DMS153 treated with DMSO at 0.1 percent for 48 hours (cell line): ENCODE measurements around the gene TRDN.
"Not testable (repeated sequence)": the region's sequence is repeated elsewhere in the genome, so short reads cannot be mapped to it uniquely, and the experiment has no call there.

Experiments
- DNase-seq: peaks from one replicate; lab custom pipeline; 2025; ENCODE audit not compliant: unreplicated experiment; lab: John Stamatoyannopoulos, UW

TRDN gene

DNA sequence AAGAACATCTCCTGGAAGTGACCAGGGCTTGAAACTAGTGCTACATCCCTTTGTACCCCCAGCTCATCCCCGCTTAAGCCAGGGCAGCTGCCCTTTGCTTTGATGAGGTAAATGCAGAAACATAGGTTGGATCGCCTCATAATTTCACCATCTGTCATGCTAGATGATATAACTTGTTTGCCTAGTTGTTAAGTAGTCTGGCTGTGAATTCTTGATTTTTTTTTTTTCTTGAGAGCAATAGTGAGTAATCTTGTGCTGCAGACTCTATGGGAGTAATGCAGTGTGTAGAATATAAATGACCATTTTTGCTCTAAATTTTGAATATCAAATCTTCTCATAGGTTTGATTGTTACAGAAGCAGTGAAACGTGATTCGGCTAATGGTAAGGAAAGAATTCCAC lies 4.1 kb downstream of the TRDN start:
- no peak for DNase-seq

DNA sequence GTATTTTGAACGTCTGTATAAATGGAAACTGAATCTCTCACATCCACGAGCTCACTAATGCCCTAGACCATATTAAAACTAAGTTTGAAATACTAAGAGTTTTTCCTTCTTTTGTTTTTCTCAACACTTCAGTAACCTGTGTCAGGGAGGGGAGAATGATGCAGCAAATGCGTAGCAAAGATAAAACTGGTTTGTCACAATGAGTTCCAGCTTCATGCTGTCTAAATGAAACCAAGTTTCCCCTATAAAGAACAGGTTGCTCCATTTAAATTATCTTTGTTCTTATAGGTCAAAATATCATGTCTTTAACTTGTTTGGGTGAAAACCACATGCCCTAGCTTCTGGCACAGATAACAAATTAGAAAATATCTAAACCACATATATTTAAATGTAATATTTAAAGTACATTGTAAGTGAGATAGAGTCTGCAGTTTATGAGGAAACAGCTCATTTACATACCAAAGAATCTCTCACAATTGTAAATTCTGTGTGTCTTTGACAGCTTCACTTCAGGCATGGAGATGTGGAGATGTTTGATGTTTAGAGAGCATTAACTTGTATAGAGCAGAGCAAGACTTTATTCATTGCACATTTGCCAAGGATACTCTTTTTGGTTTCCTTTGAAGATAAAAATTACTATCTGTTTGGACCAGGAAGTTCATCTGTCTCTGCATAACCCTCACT lies 7.3 kb downstream of the TRDN start:
- DNase-seq = no peak

DNA sequence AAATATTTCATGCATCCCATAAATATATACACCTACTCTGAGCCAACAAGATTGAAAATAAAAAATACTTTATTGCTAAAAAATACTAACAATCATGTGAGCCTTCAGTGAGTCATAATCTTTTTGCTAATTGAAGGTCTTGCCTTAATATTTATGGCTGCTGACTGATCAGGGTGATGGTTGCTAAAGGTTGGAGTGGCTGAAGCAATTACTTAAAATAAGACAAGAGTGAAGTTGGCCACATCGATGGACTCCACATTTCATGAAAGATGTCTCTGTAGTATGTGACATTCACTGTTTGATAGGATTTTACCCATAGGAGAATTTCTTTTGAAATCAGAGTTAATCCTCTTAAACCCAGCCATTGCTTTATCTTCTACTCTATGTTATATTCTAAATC lies 11.1 kb downstream of the TRDN start:
- DNase-seq = no peak

DNA sequence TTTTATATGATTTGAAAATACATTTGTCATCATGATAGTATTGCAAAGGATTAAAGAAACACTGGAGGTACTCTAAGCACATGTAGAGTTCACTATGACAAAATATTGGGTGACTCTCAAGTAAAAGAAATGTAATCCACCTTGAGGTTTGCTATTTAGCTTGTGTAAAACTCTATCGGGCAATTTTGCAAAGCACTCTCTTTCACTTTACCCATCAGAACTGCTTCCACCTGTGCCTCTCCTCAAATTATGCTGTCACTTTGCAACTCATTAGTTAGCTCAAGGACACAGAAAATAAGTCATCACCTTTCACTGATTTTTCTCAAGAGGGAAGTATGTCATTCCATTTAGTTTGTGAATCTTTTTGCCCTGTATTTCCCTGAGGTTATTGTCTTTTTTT lies 14.0 kb downstream of the TRDN start:
- no peak for DNase-seq

DNA sequence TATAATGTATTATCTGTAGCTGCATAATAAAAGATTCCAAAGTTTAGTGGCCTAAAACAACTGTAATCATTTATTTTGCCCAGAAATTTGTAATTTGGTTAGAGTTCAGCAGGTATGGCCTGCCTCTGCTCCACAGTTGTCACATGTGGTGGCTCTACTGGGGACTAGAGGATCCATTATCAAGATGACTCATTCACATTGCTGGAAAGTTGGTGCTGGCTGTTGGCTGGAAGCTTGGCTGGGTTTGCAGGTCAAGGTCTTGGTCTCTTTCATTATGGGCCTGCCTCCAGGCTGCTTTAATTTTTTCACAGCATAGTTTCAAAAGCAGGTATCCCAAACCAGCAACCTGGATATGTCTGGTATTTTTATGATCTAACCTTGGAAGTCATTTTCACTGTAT lies 17.6 kb downstream of the TRDN start:
- DNase-seq = no peak

DNA sequence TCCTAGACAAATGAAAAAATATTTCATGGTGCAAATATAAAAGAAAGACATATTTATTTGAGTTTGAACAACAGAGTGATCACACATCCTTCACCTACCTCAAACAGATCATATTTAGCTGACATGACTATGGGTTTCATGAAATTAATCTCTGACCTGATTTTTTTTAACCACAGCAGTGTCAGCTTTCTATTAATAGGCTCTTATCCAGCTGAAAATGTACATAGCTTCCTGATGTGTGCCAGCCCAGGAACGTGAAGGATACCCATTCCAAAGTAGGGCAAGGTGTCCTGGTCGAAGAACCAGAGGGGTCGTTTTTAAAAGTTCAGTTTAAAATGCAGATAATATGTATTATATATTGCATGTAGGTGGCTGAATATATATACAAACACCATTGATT lies 19.8 kb downstream of the TRDN start:
- no peak for DNase-seq

DNA sequence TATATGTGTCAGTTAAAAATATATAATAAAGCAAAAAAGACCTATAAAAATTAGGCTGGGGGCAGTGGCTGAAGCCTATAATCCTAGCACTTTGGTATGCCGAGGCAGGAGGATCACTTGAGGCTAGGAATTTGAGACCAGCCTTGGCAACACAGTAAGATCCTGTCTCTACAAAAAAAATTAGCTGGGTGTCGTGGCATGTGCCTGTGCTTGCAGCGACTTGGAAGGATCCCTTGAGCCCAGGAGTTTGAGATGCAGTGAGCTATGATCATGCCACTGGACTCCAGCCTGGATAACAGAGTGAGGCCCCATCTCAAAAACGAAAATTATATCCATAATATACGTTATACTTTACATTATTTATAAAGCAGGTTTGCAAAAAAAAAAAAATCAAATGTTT lies 20.7 kb downstream of the TRDN start:
- DNase-seq = no peak

DNA sequence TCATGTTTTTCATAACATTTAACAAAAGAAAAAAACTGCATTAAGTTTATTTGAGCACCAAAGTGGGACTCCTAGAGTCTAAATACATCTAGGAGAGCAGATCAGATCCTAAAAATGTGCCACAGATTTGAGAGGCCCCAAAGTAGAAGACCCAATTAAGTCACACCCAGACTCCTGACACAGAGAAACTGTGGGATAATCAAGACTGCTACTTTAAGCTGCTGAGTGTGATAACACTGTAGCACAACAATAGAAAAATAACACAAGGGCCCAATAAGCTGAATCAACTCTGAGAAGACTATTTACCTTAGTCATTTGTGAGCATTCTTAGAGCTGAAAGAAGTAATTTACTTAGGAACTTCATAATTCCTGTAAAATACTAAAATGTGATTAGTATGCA lies 26.0 kb downstream of the TRDN start:
- no peak for DNase-seq

DNA sequence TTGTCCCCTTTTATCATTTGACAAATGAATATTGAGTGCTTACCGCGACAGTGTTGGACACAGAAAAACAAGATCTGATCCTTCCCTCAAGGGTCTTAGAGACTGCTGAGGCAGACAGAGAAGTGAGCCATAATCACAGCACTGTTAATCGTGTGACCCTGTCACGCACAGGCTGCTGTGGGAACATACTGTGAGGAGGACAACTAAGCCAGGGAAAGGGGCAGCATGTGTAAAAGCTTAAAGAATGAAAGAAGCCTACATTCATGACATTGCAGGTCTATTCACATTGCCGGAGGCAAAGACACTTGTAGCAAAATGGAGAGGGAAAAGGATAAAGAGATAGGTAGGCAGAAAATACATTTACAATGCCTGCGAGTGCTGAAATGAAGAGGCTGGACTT lies 32.7 kb downstream of the TRDN start:
- DNase-seq = no peak

DNA sequence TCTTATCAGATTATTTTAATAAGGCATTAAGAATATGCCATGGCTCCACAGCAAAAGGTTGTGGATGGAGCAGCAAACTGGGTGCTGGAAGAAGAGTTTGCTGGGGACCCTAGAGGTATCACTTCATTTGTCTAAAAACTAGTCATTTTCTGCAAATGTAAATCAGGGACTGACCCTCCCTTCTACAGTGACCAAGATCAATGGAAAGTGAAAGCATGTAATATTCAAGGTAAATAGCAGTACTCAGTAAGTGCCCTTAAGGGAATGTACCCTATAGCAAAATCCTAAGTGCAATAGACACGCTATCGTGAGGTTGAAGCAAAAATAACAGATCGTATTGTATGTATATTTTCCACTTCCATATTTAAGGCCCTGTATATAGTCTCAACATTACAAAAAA lies 38.7 kb downstream of the TRDN start:
- no peak for DNase-seq

DNA sequence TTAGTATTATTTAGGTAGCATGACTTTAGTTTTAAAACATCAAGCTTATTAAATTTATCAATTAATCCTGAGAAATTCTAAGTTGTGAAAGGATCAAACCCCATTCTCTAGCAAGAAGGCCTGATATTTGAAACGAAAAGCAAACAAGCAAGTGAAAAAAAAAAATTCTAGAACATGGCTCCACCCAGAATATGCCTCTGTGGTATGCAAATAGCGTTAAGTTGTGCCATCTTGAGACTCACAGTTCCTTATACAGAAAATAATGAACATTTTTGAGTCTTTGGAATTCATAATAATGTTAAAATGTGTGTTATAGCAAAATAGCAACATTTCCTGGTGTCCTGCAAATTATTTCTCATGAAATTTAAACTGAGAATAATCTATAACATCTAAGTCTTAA lies 42.0 kb downstream of the TRDN start:
- no peak for DNase-seq

DNA sequence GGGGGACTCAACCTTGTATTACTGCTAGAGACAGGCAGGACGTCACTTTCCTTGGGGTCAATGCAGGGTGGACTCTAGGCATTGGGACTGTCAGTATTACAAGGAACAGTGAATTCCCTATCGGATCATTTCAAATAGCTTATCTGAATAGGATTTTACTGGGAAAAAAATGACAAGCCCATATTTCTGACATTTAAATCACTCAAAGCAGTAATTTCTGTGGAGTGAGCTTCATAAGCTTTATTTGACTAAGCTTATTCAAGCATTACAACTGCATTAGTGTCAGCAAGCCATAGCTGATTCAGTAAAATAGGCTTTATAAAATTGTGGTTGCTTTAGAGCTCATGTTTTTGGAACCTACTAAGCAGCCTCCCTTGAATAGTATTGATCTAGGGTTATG lies 44.3 kb downstream of the TRDN start:
- no peak for DNase-seq

DNA sequence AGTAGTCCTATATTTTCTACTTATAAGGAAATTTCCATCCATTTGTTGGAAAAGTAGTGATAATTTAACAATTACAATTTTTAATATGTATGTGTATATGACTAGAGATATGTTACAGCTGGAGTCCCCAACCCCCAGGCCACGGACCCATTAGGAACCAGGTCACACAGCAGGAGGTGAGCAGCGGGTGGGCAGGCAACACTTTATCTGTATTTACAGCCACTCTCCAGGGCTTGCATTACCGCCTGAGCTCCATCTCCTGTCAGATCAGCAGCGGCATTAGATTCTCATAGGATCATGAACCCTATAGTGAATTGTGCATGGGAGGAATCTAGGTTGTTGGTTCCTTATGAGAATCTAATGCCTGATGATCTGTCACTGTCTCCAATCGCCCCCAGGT lies 46.8 kb downstream of the TRDN start:
- no peak for DNase-seq

DNA sequence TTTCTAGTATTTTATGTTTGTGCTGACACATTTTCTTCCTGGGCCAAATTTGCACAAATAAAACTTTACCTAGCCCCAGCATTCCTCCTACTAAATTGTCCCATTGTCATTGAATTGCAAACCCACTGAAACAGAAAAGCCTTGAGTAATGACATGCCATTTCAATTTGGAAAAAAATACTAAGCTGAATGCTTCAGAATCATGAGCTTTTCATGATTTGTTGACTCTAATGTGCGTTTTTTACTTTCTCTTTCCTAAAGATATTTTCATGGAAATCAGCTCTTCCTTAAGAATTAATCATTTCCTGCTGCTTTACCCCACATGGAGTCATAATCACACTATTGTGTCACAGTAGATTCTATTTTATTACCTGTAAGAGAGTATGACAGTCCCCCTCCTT lies 47.4 kb downstream of the TRDN start:
- no peak for DNase-seq

DNA sequence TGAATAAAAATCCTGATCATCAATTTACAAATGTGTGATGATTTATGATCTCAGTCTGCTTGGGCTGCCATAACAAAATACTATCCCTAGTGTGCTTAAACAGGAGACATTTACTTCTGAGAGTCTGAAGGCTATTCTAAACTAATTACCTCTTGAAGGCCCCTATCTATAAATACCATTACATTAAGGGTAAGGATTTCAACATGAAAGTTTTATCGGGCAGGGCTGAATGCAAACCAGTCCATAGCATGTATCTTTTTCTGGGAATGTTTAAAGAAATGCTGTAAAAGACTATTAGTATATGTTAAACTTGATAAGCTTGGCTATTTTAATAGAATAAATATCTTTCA lies 48.2 kb downstream of the TRDN start:
- DNase-seq = no peak

DNA sequence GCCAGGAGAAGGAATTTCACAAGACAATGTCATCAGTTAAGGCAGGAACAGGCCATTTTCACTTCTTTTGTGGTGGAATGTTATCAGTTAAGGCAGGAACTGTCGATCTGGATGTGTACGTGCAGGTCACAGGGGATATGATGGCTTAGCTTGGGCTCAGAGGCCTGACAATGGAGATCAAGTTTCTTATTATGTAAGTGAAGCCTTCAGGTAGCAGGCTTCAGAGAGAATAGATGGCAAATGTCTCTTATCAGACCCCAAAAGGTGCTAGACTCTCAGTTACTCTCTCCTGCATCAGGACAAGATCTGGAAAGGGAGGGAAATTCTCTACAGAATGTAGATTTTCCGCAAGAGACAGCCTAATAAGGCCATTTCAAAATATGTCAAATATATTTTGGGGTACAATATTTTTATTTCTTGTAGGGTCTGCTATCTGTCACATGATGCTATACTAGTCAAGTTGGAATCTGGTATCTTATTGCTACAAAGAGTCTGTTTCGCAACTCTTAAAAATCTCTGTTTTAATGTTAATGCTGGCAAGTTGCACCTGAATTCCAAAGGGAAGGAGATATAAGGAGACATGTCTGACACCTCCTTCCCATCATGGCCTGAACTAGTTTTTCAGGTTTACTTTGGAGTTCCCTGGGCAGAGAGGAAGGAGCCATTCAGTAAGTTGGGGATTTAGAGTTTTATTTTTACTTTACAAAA lies 48.8 kb downstream of the TRDN start:
- DNase-seq = no peak

DNA sequence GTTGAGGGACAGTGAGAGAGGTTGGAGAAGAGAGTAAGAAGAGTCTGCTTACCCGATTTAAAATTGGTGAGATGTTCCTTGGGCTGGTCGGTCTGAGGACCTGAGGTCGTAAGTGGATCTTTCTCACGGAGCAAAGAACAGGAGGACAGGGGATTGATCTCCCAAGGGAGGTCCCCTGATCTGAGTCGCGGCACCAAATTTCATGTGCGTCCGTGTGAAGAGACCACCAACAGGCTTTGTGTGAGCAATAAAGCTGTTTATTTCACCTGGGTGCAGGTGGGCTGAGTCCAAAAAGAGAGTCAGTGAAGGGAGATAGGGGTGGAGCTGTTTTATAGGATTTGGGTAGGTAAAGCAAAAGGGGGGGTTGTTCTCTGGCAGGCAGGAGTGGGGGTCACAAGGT lies 49.3 kb downstream of the TRDN start:
- DNase-seq = not testable (repeated sequence)

DNA sequence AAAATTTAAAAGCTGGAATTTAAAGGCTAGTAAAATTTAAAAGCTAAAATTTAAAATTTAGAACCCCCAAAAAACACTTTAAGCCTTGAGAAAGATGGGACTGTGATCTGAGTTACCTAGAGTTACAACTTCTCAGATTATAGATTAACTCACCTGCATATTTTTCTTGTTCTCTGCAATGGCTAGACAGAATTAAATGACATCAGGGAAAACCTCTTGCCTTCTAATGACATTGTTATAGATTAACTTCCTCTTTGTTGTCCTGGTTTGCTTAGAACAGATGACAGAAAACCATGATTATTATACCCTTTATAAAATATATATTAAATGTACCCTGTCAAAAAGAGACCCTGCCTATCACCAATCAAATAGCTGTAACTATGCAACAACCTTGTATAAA lies 56.4 kb downstream of the TRDN start:
- DNase-seq = no peak

DNA sequence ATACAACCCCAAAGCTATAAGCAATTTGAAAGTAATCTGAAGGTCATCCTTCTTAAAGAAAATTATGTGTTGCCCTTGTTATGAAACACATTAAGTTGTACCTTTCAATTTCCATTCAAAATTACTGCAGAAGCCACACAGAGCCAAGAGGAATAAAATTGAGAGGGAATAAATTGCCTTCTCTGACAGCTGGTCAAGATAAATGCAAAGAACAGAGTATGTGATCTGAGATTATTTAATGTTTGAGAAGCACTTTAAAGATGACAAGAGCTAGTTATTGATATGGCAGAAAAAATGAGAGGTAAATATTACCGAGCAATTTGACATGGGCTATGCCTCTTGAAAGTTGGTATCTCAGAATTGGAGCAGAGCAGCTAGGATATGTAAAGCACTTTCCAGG lies 61.6 kb downstream of the TRDN start:
- no peak for DNase-seq

DNA sequence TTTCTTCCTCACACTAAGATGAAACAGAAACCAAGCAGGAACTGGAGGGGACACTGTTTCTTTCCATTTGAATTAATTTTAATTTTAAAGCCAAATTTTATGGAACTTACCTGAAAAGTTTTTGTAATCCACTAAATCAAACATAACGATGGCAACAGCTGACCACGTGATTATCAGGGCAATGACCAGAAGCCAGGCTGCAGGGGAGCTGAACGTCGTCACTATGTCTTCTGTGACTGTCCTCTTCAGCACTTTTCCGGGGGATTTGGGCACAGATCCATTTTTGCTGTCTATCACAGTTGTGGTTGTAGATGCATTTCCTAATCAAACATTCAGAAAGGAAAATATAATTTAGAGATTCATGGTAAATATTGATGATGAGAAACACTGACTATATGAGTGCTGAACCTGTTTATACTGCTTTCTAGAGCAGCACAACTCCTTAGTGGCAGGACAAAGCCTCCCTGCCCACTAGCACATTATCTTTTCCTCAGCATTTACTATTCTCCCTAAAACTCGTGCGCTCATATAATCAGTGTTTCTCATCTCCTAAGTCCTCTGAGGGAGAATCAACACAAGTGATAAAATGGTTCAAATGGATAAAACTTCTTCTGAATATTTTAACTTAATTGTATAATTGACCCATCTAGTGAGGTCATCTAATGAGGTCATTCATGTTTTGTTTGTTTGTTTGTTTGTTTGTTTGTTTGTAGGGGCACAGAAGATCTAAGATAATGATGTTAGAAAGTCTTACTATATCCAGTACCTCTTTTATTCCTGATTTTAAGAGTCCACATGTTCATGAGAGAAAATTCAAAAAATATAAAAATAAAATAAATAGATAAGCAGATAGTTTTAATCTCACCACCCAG lies 65.7 kb downstream of the TRDN start:
- DNase-seq = no peak

DNA sequence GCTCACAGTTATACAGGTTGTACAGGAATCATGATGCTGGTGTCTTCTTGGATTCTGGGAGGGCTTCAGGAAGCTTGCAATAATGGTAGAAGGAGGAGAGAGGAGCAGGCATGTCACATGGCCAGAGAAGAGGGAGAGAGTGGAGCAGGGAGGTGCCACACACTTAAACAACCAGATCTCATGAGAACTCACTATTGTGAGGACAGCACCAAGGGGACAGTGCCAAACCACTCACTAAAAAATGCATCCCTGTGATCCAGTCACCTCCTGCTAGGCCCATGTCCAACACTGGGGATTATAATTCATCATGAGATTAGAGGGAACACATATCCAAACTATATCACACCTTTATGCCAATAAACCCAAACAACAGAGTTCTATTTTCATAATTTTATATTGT lies 67.2 kb downstream of the TRDN start:
- DNase-seq = no peak

DNA sequence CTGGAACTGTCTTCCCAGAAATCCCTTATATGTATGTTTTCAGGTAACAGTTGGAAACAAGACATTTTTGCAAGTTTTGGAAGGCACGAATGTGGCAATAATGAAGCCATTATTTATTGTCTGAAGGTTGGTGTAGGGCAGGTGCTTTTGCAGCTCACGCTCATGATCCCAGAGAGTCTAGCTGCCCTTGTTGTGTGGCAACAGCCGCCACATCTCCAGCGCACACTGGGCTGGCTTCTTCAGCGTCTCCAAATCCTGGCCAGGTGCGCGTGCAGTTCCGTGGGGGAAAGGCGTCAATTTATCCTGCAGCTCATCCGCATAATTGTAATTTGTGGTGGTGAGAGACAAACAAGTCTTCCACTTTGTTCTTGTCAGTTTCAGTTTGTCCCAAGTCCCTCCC lies 71.2 kb downstream of the TRDN start:
- no peak for DNase-seq
